ENCODE data around the gene GALNT7.
"Not testable (repeated sequence)": the region's sequence is repeated elsewhere in the genome, so short reads cannot be mapped to it uniquely, and the experiment has no call there.

GALNT7 gene

DNA sequence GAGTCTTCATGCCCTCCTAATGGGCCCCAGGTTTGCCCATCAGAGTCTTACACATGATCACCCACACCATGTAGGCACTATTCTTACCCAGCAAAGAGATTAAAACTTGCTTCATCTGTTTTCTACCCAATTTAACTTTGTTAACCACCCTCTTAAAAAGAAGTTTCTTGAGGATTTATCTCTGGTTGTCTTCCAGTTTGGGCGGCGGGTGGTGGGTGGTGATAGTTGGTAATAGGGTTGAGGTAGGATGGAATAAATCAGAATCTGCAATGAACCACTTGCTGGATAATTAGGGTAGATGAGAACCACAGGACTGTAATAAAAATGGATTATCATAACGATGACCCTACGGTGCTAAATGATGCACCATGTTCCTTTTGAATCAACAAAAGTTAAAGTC, 30.9 kb downstream of the GALNT7 start:
- DNase-seq = no peak

DNA sequence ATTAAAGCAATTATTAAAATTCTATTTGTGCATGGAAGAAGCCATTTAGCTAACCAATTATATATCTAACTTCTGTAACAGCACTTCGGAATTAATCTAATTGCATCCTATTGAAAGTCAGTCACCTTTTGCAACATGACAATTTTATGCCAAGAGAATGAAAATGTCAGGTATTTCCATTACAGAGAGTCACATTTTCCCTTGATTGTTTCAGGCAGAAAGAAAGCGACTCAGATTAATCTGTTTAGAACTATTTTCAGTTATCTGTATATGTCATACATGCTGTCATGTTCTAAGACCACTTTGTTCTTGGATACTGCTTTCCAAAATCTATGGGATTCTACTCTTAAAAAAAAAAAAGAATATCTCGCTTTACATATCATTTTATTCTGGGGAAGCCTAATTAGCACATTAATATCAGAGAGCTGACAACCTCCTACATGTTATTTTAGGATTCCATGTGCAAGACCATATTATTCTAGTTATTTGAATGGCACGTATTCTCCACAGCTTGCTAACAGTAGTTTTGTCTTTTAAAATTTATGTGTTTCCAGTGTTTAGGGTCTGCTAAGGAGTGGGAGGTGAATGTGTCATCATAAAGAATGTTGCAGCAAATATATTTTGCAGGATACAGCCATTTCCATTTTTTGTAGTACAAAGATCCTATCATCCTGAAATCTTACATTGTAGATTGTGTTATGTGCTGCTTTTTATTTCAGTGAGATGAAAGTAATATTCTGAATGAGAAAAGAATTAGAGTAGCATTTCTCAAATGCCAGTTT, 31.7 kb downstream of the GALNT7 start:
- no peak for DNase-seq

DNA sequence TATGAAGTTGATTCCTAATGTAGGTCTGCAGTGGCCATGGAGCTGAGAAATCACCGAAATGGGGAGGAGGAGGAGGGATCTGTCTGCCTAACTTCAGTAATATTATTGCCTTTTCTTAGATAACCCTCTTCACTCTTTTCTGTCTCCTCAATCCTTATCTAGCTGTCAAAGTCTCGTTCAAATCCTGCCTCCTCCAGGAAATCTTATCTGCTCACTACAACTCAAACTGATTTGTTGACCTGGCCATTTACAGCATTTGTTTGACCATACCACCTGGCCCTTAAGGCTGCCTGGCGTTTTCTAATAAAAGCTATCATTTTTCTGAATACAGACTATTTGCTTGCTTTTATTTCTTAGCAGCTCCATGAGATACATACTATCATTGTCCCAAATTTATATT, 33.8 kb downstream of the GALNT7 start:
- DNase-seq = no peak

DNA sequence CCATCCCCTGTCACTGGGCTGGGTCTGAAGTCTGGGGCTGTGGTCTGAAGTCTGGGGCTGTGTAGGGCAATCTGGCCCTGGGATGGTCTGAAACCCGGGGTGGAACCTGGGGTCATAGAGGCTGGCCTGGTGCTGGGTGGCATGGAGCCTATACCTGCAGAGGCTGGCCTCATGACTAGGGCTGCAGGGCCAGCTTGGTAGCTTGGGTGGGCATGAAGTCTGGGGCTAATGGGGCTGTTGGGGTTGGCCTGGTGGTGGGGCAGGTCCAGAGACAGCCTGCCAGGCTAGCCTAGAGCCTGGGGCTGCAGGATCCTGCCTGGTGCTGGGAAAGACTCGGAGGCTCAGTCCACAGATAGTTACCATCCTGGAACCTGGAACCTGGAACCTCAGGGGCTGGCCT, 37.0 kb downstream of the GALNT7 start:
- DNase-seq = no peak

DNA sequence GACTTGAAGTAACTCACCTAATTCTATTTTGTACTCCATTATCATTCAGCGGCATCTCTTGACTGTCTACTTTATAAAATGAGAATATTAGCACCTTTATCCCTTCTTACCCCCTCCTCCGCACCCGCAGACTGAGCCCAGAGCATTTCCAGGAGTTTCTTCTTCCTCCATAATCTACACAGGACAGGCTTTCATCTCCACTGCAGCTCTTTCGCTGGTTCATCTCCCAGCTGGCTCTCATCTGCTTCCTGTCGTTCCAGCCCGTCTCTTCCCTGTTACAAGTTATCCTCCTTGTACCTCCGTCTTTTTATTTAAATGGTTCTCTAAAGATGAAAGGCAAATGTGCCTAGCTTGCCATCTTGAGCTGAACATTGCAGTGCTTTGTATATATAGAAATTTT, 39.8 kb downstream of the GALNT7 start:
- DNase-seq = no peak

DNA sequence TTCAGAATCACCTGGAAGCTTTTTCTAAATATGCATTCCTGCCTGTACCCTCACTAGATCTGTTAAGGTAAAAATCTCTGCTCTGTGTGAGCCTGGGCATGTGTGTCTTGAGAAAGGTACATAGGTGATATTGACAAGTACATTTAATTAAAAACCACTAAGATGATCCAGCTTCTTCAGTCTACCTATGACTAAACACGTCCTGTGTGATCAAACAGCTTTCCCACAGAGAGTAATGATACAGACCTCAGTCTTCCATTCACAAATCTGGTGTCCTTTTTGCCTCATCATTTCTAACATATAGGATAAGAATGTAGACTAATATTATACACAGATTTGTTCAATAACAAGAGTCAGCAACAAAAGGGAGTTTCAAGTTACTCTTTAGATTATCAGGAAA, 42.6 kb downstream of the GALNT7 start:
- DNase-seq = no peak

DNA sequence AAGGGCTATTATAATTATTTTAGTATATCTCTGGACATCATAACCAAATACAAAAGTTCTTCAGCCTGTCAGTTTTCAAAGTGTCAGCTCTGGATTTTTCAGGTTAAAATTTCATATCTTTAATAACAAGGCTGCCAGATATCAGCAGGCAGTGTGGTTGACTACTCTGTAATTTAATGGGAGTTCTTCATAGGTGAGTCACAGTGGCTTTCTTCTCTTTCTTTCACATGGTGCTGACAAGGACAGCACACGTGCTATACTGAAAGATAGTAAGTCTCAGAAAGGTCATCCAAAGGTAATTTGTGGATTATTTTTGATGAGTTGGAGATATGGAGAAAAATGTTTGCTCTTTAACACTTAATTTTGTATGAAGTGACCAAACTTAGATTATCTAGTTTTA, 43.2 kb downstream of the GALNT7 start:
- DNase-seq = no peak

DNA sequence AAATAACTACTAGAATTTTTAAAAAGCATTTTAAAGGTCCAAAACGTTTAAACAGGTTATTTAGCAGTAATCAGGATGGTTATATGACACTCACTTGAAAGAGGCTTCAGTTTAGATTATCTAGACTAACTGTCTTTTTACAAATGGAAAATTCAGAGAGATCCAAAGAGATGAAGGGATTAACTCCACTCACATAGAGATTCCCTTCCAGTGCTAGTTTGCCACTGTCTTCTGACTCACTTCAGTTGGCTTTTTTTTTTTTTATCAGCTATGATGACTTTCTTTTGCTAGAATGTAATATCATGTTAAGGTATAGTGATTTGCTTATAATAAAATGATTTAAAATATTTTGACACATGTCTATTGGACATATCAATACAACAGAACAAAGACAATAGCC, 43.8 kb downstream of the GALNT7 start:
- no peak for DNase-seq

DNA sequence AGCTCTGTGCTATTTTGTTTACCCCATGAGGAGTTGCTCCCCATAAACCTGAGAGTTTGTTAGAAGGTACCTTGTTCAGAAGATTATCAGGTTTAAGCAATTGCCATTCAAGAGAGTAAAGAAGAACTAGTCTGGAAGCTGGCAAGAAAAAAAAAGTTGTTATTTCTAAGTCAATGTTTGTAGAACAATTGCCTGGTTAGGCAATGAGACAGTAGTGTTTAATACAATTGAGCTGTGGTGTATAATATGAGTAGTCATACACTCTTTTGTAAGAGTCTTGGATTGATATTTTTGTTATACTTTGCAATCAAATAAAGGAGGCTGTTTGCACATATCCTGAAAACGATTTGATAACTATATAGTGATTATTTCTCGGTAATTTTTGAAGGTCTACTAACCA, 44.7 kb downstream of the GALNT7 start:
- no peak for DNase-seq

DNA sequence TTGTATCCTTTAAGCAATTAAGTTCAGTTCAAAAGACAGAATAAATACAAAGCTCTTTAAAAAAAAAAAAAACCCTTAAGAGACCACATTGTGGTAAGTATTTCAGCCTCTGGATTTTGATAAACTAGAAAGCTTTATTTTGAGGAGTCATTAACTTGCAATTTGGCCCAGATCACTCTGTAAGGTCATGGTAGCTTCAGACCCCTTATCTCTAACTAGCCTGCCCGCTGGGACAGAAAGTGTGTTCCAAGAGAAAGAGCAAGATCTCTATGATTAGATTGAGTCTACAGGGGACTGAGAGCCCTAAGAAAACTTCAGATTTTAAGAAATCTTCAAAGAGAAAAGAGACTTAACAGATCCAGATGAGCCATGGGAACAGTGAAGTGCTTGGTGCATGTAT, 45.6 kb downstream of the GALNT7 start:
- no peak for DNase-seq

DNA sequence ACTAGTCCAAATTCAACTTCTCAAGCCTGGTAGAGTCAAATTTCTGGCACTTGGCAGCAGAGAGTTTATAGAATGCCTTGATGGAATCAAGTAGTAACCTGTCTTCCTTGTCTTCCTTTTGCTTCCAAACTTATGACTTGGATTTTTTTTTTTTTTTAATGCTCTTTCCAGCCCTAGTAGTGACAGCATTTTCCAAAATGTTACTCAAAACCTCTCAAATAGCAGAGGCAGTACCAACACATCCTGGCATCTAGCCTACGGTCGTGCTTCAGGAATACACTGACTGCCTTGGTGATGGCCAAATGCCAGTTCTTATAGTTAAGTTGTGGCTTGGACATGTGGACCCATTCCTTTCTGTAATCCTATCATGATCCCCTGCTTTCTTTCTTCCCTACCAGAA, 46.0 kb downstream of the GALNT7 start:
- DNase-seq = no peak

DNA sequence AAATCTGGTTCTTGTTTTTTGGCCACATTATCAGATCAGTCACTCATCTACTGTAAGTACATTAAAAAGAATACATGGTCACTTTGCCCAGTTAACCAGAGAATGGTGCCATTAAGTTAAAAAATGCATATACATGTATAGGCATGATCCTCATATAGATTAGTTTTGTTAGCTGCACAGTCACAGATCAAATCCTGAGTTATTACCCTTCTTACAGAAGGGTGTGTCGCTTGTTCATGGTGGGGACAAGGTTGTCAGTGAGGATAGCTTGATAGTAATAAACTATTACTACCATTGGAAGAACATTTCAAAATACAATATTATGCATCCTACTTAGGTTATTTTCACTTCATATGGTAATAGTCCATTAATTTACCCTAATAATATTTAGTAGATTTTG, 48.5 kb downstream of the GALNT7 start:
- DNase-seq = no peak

DNA sequence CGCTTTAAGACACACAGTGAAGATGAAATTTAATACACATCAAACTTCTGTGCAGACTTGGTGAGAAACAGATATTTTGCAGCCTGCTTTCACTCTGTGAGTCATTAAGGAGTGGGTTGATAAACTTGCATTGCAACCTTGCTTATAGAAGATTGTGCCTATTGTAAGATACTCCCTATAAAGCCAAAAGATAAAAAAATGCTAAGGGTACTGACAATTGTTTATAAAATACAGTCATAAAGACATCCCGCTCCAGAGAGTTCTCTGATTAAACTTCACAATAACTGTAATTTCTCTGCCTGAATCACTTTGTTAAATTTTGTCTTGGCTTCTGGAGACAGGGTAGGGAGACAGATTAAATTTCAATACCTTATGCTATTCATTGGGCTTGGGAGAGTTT, 49.1 kb downstream of the GALNT7 start:
- no peak for DNase-seq

DNA sequence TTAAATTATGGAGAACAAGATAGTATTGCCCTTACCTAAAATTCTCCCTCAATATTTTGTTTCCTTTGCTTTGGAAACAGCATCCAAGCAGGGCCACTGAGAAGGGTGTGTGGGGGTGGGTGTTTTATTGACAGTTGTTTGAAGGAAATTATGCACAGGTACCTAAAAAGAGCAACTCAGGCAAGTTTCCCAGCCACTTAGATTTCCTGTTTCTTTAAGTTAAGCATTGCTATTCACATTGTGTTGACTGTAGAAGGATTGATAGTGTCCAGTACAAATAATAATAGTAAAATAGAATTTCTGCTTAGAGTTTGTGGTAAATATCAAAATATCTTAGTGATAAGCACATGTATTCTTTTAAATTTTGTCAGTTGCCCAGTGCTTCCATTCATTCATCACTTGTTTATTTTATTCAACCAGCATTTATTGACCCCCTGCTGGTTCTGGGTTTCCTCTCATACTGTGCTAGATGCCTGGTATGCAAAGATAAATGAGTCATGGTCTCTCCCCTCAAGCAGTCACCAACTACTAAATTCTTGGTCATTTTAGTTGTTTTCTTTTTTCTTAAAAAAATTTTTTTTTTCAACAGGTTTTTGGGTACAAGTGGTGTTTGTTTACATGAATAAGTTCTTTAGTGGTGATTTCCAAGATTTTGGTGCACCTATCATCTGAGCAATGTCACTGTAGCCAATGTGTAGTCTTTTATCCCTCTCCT, 50.0 kb downstream of the GALNT7 start:
- no peak for DNase-seq

DNA sequence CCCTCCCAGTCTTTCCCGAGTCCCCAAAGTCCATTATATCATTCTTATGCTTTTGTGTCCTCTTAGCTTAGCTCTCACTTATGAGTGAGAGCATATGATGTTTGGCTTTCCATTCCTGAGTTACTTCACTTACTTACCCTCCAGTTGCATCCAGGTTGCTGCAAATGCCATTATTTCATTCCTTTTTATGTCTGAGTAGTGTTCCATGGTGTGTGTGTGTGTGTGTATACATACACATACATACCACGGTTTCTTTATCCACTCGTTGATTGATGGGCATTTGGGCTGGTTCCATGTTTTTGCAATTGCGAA, 50.5 kb downstream of the GALNT7 start:
- not testable (repeated sequence) for DNase-seq

DNA sequence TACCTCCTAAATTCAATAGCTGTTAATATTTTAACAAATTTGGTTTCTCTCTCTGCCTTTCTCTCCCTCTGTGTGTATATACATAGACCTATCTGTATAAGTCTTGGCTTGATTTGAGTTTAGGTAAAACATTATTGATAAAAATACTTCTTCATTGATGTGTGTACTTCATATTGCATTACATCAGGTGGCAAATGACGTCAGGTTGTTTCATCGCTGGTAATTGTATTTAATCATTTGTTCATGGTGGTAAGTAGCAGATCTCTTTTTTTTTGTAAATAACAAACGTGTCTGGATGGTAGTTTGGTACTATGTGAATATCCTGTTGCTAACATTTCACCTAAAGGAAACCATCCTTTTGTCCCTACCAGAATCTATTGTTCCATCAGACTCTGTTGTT, 55.1 kb downstream of the GALNT7 start:
- DNase-seq = no peak

DNA sequence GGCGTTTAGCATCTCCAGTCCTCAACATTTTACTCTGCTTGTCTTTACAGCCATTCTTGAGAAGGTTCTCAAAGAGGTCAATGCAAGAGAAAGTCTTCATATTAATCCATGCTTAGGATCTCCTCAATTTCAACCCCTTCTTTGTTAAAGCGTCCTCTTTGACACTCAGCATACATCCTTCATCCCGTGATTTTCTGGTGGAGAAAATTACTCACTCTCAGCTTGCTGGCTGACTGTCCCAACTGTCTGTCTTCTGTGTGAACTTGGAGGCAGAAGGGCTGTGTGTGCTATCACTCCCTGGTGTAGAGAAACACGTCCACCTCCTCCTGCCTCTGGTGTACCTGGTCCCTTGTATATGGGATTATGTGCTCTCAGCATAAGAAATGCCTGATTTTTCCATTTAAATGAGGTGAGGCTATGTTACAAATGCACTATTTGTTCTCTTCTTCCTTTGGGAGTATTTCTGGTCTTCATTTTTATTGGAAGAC, 57.8 kb downstream of the GALNT7 start:
- no peak for DNase-seq

DNA sequence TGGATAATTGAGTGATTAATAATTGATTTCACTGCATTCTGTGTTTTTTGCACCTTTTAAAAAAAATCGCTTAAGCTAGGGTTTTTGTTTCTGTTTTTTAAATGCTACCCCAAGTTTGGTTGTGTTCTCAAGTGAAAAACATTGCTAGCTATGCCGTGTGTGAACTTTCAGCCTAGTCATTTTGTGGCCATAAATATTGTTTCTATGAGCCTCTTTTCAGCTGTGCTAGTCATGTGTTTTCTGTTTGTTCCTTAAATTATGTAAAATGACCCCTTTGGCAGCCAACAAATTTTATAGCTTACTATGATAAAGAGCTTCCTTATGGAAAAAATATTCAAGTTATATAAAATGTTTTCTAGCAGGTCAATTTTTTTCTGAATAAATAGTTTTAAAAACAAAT, 59.1 kb downstream of the GALNT7 start:
- no peak for DNase-seq

DNA sequence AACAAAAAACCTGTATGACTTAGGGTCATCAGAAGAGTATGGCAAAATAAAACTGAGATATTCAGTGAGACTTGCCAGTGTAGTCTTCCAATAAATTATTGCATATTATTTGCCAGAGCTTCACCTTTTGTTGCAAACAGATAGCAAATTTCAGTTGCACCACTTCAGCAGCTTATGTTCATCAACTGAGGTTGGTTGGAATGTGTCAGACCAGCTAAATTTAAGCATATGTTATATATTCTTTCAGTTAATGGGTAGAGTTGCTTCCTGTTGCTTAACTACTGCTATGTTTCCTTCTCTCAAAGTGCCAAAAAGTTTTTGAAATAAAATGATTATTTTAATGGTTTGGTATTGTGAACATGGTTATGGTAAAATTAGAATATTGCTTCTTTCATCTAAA, 61.5 kb downstream of the GALNT7 start:
- no peak for DNase-seq

DNA sequence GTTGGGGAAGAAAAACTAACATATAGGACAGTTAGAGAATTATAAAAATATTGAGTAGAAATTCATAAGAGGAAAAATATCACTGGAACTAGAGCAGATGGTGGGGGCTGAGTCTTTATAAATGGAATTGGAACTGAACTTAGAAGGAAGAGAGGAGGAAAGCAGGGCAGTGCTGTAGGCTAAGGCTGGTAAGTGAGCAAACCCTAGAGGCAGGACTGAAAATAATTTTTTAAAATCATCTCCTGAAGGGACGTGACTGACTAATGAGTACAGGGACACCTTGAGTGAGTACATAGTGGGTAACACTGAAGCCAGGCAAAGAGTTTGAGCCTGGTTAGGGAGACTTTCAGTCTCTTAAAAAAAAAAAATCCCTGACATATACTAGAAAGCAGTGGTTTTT, 63.3 kb downstream of the GALNT7 start:
- no peak for DNase-seq

DNA sequence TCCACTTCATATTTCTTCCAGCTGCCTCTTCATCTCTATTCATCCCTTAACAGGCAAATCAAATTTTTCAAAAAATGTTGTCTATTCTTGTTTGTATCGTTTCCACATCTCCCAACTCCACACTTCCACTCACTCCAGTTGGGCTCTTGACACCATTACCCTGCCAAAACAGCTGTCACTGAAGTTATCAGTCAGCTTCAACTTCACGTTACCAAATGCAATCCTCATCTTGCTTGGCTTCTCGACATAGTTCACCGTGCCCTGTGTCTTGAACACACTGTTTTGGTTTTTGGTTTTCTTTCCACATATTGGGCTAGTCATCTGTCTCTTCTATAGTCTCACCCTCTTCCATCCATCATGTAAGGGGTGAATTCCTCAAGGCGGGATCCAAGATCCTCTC, 65.2 kb downstream of the GALNT7 start:
- no peak for DNase-seq

DNA sequence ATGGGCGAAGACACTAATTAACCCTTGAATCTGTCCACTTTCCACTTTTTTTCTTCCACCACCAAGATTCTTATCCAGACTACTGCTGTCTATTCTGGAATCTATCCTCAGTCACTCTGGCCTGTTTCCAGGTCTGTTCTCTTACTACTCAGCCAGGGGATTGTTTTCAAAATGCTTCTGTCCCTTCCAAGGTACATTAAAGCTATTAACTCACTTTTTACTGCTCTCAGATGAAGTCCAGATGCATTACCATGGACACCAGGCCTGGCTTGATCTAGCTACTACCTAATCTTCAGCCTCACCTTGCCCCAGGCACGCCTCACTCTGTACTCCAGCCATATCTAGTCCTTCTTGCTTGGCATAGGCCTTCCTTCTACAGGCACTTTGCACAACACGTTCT, 66.4 kb downstream of the GALNT7 start:
- no peak for DNase-seq

DNA sequence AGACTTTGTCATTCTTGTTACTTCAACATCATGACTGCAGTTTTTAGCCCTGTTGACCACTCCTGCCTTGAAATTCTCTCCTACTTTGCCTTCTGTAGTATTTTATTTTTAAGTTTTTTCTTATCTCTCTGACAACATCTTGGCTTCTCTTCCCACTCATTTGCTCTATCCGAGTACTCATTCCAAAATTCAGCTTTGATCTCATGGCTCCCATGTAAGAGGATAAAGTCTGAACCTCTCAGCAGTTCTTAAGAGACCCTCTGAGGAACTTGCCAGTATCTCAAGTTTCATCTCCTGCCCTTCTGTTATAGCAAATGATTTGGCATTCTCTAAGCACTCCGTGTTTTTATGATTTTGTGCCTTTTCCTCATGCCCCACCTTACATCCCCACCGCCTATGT, 67.7 kb downstream of the GALNT7 start:
- no peak for DNase-seq

DNA sequence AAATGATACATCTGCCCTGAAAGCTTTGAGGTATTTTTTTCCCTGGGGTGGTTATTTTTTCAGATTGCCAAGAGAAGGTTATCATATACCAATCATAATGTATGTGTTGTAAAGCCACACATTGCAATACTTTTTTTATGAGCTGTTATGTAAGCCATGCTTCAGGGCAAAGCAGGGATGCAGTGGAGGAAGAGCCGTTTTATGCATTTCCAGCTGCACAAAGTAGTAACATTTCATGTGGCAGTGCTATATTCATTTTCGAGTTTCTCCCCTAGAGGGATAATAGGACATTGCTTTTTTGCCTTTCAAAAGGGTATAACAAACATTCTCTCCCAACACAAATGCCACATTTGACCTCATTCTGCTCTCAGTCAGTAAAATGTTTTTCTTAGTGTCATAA, 68.5 kb downstream of the GALNT7 start:
- DNase-seq = no peak

DNA sequence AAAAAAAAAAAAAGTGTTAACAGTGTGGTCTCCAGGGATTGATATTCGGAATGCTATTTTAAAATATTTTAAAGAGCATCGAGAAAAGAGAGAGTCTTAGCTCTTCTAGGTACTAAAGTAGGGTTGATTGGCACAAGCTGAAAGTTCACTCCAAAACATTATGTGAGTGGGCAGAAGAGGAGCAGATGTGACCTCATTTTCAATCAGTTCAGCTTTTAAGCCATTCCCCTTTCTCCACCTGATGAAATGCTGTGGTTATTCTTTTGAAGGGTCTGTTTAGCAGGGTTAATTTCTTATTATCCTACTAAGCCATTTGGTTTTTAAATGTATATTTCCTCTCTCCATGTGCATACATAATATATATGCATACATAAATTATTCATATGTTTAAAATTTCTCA, 69.2 kb downstream of the GALNT7 start:
- no peak for DNase-seq

Data from cortex of kidney (tissue), 1 donor.